CD1c-positive myeloid dendritic cell (primary cell): ENCODE measurements around the gene ACSS3.

ENCODE experiments used
- DNase-seq: peaks from one replicate; pipeline ENCODE4 v3.0.0-alpha.2; 2016; ENCODE audit errors: extremely low spot score

Gene ACSS3

GRCh38 chr12:81295251-81295650, 217.4 kb downstream of the ACSS3 start:
- no peak for DNase-seq

- DNase-seq, result no peak
Observed at GRCh38 chr12:81296556-81297305, 218.9 kb downstream of the ACSS3 start.

- no peak for DNase-seq
Observed at GRCh38 chr12:81297601-81298000, 219.7 kb downstream of the ACSS3 start.

- DNase-seq, result no peak
Observed at GRCh38 chr12:81300454-81300853, 222.6 kb downstream of the ACSS3 start.

- no peak for DNase-seq
Observed at GRCh38 chr12:81303935-81304334, 226.1 kb downstream of the ACSS3 start.
